HCT116 (cell line): ENCODE measurements around the gene MGRN1.

ENCODE experiments used
- EZH2 ChIP-seq: fragments of 200-600 bp; sonication (generic); IDR thresholded peaks from 2 replicates; pipeline ENCODE4 v1.6.1; 2017; ENCODE audit warnings: antibody characterized with exemption, mixed run types
- EZH2phosphoT487 ChIP-seq: fragments of 200-600 bp; IDR thresholded peaks from 2 replicates; pipeline ENCODE4 v1.6.1; 2018; ENCODE audit warnings: antibody characterized with exemption, borderline replicate concordance
- POLR2A ChIP-seq: IDR thresholded peaks from 2 replicates; pipeline ENCODE4 v1.7.0; 2011; ENCODE audit warnings: borderline replicate concordance; ENCODE audit not compliant: insufficient read depth, insufficient read length; ENCODE audit errors: extremely low read depth
- POLR2AphosphoS5 ChIP-seq: IDR thresholded peaks from 2 replicates; pipeline ENCODE4 v1.6.1; 2011; ENCODE audit warnings: mild to moderate bottlenecking, low read depth, low read length, moderate library complexity
- SP1 ChIP-seq: IDR thresholded peaks from 2 replicates; pipeline ENCODE4 v1.6.1; 2012; ENCODE audit warnings: low read depth
- SRF ChIP-seq: IDR thresholded peaks from 2 replicates; pipeline ENCODE4 v1.6.1; 2012; ENCODE audit warnings: low read depth
- ZFX ChIP-seq: fragments of 450-650 bp; IDR thresholded peaks from 2 replicates; pipeline ENCODE4 v1.6.1; 2017
- TF ChIP-seq, protein P1 (sequence below), 3 experiments: fragments of 200-600 bp in 1 of 3; sonication (generic) in 1 of 3; IDR thresholded peaks in 2 of 3; conservative IDR thresholded peaks in 1 of 3; 2 replicates each; pipeline ENCODE4 v1.5.1; 2012 to 2017; ENCODE audit warnings: low read depth in 2 of 3, low read length in 2 of 3, antibody characterized with exemption in 1 of 3, borderline replicate concordance in 1 of 3, control low read depth in 1 of 3, mild to moderate bottlenecking in 1 of 3, mixed read lengths in 1 of 3, mixed run types in 1 of 3, moderate library complexity in 1 of 3; ENCODE audit not compliant: insufficient read depth in 1 of 3
- TF ChIP-seq, protein P2 (sequence below): IDR thresholded peaks from 2 replicates; pipeline ENCODE4 v1.6.1; 2011; ENCODE audit warnings: mild to moderate bottlenecking, low read length, moderate library complexity; ENCODE audit not compliant: insufficient replicate concordance; ENCODE audit errors: extremely low read depth

DNA sequence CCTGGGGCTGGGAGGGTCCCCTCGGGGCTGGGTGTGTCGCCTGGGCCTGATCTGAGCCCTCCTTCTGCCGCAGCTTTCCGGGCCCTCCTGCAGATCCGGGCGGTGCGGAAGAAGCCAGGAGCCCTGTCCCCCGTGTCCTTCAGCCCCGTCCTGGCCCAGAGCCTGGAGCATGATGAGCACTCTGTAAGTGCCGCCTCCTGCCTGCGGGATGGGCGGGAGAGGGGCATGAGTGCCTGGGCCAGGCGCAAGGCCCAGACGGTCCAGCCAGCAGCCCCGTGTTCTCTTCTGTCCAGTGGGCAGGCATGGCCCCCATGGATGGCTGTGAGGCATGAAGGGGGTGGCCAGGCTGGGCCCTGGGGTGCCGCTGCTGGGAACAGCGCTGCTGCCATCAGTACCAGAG lies 52.8 kb downstream of the MGRN1 start:
- TF ChIP-seq, protein P1, sequence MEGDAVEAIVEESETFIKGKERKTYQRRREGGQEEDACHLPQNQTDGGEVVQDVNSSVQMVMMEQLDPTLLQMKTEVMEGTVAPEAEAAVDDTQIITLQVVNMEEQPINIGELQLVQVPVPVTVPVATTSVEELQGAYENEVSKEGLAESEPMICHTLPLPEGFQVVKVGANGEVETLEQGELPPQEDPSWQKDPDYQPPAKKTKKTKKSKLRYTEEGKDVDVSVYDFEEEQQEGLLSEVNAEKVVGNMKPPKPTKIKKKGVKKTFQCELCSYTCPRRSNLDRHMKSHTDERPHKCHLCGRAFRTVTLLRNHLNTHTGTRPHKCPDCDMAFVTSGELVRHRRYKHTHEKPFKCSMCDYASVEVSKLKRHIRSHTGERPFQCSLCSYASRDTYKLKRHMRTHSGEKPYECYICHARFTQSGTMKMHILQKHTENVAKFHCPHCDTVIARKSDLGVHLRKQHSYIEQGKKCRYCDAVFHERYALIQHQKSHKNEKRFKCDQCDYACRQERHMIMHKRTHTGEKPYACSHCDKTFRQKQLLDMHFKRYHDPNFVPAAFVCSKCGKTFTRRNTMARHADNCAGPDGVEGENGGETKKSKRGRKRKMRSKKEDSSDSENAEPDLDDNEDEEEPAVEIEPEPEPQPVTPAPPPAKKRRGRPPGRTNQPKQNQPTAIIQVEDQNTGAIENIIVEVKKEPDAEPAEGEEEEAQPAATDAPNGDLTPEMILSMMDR (IDR thresholded peaks at IDR 0.05 in 2 of 3, conservative IDR thresholded peaks at IDR 0.05 in 1 of 3; ENCODE audit: borderline replicate concordance in 1 of 3, insufficient read depth in 1 of 3, low read depth in 2 of 3, low read length in 2 of 3), result no peak
- TF ChIP-seq SP1 (no peak), POLR2AphosphoS5 (no peak), EZH2 (no peak), EZH2phosphoT487 (no peak), SRF (no peak), POLR2A (no peak), ZFX (no peak)
- TF ChIP-seq, protein P2, sequence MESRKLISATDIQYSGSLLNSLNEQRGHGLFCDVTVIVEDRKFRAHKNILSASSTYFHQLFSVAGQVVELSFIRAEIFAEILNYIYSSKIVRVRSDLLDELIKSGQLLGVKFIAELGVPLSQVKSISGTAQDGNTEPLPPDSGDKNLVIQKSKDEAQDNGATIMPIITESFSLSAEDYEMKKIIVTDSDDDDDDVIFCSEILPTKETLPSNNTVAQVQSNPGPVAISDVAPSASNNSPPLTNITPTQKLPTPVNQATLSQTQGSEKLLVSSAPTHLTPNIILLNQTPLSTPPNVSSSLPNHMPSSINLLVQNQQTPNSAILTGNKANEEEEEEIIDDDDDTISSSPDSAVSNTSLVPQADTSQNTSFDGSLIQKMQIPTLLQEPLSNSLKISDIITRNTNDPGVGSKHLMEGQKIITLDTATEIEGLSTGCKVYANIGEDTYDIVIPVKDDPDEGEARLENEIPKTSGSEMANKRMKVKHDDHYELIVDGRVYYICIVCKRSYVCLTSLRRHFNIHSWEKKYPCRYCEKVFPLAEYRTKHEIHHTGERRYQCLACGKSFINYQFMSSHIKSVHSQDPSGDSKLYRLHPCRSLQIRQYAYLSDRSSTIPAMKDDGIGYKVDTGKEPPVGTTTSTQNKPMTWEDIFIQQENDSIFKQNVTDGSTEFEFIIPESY, result no peak
